Spleen (tissue), 11 donors: ENCODE measurements around the gene PARVB. TPM values are rescaled to one million over a fixed set of nuclear protein-coding genes. Genes with fewer than 3 reads are reported as not detected.
A peak's percentile ranks its signal among the peaks of the same experiment; 100 is the strongest.

Source experiments
- DNase-seq: peaks from one replicate; pipeline ENCODE4 v3.0.0-alpha.2; 2020
- H3K27ac ChIP-seq, 8 donors: fragments of 200-600 bp; sonication (generic) in 7 of 8; 1 replicate in 4 of 8; 2 replicates in 4 of 8; pipeline versions ENCODE4 v1.5.0 to v1.8.0; 2016 to 2021; ENCODE audit warnings: inconsistent platforms in 4 of 8, mild to moderate bottlenecking in 4 of 8, moderate library complexity in 1 of 8
- H3K27me3 ChIP-seq, 7 donors: fragments of 200-600 bp; sonication (generic) in 6 of 7; replicated peaks in 1 of 7; 1 replicate in 4 of 7; 2 replicates in 3 of 7; pipeline versions ENCODE4 v1.5.0 to v1.8.0; 2016 to 2021; ENCODE audit warnings: inconsistent platforms in 3 of 7, mild to moderate bottlenecking in 1 of 7
- H3K36me3 ChIP-seq, 6 donors: fragments of 200-600 bp; sonication (generic) in 5 of 6; 1 replicate in 4 of 6; 2 replicates in 2 of 6; pipeline versions ENCODE4 v1.5.0 to v1.8.0; 2016 to 2021; ENCODE audit warnings: inconsistent platforms in 2 of 6
- H3K4me1 ChIP-seq, 6 donors: fragments of 200-600 bp; sonication (generic) in 5 of 6; 1 replicate in 3 of 6; 2 replicates in 3 of 6; pipeline versions ENCODE4 v1.5.0 to v1.8.0; 2016 to 2021; ENCODE audit warnings: inconsistent platforms in 3 of 6
- H3K4me3 ChIP-seq, 8 donors: fragments of 200-600 bp; sonication (generic) in 7 of 8; 1 replicate in 4 of 8; 2 replicates in 4 of 8; pipeline versions ENCODE4 v1.5.0 to v1.8.0; 2016 to 2021; ENCODE audit warnings: inconsistent platforms in 4 of 8, mild to moderate bottlenecking in 4 of 8, moderate library complexity in 2 of 8
- H3K9me3 ChIP-seq, 8 donors: fragments of 200-600 bp; sonication (generic) in 7 of 8; 1 replicate in 4 of 8; 2 replicates in 4 of 8; pipeline versions ENCODE4 v1.5.0 to v1.8.0; 2016 to 2021; ENCODE audit warnings: inconsistent platforms in 4 of 8
- CTCF ChIP-seq, 11 experiments: fragments of 200-600 bp in 7 of 11; fragments of 450-650 bp in 4 of 11; sonication (generic) in 4 of 11; IDR thresholded peaks in 8 of 11; conservative IDR thresholded peaks in 3 of 11; 1 replicate in 7 of 11; 2 replicates in 4 of 11; pipeline versions ENCODE4 v1.4.0 to v1.8.0; 2016 to 2021; ENCODE audit warnings: antibody characterized with exemption in 11 of 11, inconsistent platforms in 4 of 11, mild to moderate bottlenecking in 1 of 11
- POLR2A ChIP-seq, 3 donors: fragments of 450-650 bp; IDR thresholded peaks; one replicate each; pipeline ENCODE4 v1.5.1; 2017; ENCODE audit warnings: antibody characterized with exemption in 3 of 3, mild to moderate bottlenecking in 1 of 3
- POLR2AphosphoS5 ChIP-seq, 3 donors: sonication (generic); formaldehyde crosslinking; IDR thresholded peaks; one replicate each; pipeline ENCODE4 v1.5.1; 2017; ENCODE audit warnings: antibody characterized with exemption in 3 of 3
- WGBS, 5 donors: extraction: QIAGEN DNeasy Blood & Tissue Kit in 3 of 5; methylation state at CpG; one replicate each; pipeline versions ENCODE4 v1.1.5 to v1.1.7; 2013 to 2018; 5-methylcytosine and 5-hydroxymethylcytosine counted together
- intact Hi-C: fragments of 100-400 bp; cut with DNase I; formaldehyde crosslinking; loops from one replicate; pipeline ENCODE4 v1.15.0; 2023; ENCODE audit warnings: low total_unique reads
- polyA plus RNA-seq, 3 donors: library from polyadenylated mRNA; stranded (reverse); fragments of 200-250 nt; gene quantifications; one replicate each; pipeline ENCODE4 v1.2.1, GENCODE V29; 2013
- total RNA-seq, 7 donors: library from RNA; depleted of rRNA in 3 of 7; stranded (reverse); fragments of >200 nt in 3 of 7; fragmentation: NEBNext Ultra II Directional in 4 of 7; extraction: Animal tissue kit (Norgen Biotek cat#: 25700) in 4 of 7; gene quantifications; one replicate each; pipeline versions ENCODE4 v1.1.0 to v1.2.1, GENCODE V29; 2016 to 2021
- donor health status: healthy with polysubstance abuse.
- donor health status: DM: no; HTN: no; CAD: no; lungs with moderate emphysema.
- donor health status: DM: no; HTN: no; CAD: no.
- donor health status: Bipolar disorder and iron deficiency.
- donor health status: healthy.
- donor health status: DM: no; HTN: no; CAD: no.
- donor health status: DM: yes; HTN: yes; CAD: no.

Gene PARVB
- total and polyA plus RNA-seq, 10 donors: 24.0 to 61.9 (median 46.5) TPM

GRCh38 chr22:44080936-44081861 is 57.1 kb downstream of the PARVB start:
- Histone ChIP-seq H3K36me3 (peaks cover 0 to 38% (median 0%) of the 10 kb centered on the region in 6 donors), H3K4me3 (peak overlapping the region in 1 of 8 donors; percentile 7), H3K27me3 (no peaks in the 10 kb centered on the region), H3K27ac (no peak overlapping the region), H3K4me1 (peaks cover 4 to 21% (median 13%) of the 10 kb centered on the region in 6 donors), H3K9me3 (peaks cover 0 to 11% (median 3%) of the 10 kb centered on the region in 8 donors)
- intact Hi-C loops: loop anchor here (5.0 to 10.0 kb wide), 2 partner anchors 484 to 541 kb away; no protein-coding TSS in a partner anchor
- TF ChIP-seq CTCF (IDR thresholded peaks at IDR 0.05 in 8 of 11, conservative IDR thresholded peaks at IDR 0.05 in 3 of 11) (peak; percentile 43 to 91 (median 76)), POLR2A (IDR thresholded peaks at IDR 0.05) (no peak)
- 48 to 61% (median 59%) methylated on average over 26 to 27 of the region's 27 CpGs for WGBS, 5 donors
- peak; percentile 87 for DNase-seq

GRCh38 chr22:44082801-44083200 is 58.7 kb downstream of the PARVB start:
- Histone ChIP-seq H3K27ac (no peak overlapping the region), H3K36me3 (peaks cover 0 to 42% (median 0%) of the 10 kb centered on the region in 6 donors), H3K4me3 (no peak overlapping the region), H3K4me1 (peaks cover 7 to 33% (median 16%) of the 10 kb centered on the region in 6 donors), H3K9me3 (peaks cover 0 to 11% (median 3%) of the 10 kb centered on the region in 8 donors), H3K27me3 (no peaks in the 10 kb centered on the region)
- DNase-seq: no peak
- 92 to 98% (median 95%) methylated on average over 9 of the region's 9 CpGs for WGBS, 5 donors
- TF ChIP-seq POLR2AphosphoS5 (IDR thresholded peaks at IDR 0.05) (no peak), CTCF (IDR thresholded peaks at IDR 0.05 in 8 of 11, conservative IDR thresholded peaks at IDR 0.05 in 3 of 11) (no peak), POLR2A (IDR thresholded peaks at IDR 0.05) (no peak)
- intact Hi-C loops: loop anchor here (5.0 to 10.0 kb wide), 2 partner anchors 482 to 540 kb away; no protein-coding TSS in a partner anchor

- DNase-seq: no peak
- TF ChIP-seq POLR2A (IDR thresholded peaks at IDR 0.05) (no peak), CTCF (IDR thresholded peaks at IDR 0.05 in 8 of 11, conservative IDR thresholded peaks at IDR 0.05 in 3 of 11) (no peak), POLR2AphosphoS5 (IDR thresholded peaks at IDR 0.05) (no peak)
- intact Hi-C loops: loop anchor here (5.0 to 10.0 kb wide), 2 partner anchors 481 to 538 kb away; no protein-coding TSS in a partner anchor
- Histone ChIP-seq H3K9me3 (peaks cover 0 to 11% (median 3%) of the 10 kb centered on the region in 8 donors), H3K4me3 (no peak overlapping the region), H3K27ac (no peak overlapping the region), H3K4me1 (peaks cover 7 to 33% (median 16%) of the 10 kb centered on the region in 6 donors), H3K36me3 (peaks cover 0 to 46% (median 0%) of the 10 kb centered on the region in 6 donors), H3K27me3 (no peaks in the 10 kb centered on the region)
- WGBS, 5 donors: 94 to 98% (median 96%) methylated on average over 10 to 11 of the region's 11 CpGs
Measured at GRCh38 chr22:44084044-44084772, 60.1 kb downstream of the PARVB start.
